Measurements from ENCODE around the gene SORBS2.

GRCh38 chr4:185546335-185546734 lies 265.7 kb downstream of the SORBS2 start:
- no peak for TF ChIP-seq POLR2A (IDR thresholded peaks at IDR 0.05; ENCODE audit: low read depth)
- TF ChIP-seq CTCF (IDR thresholded peaks at IDR 0.05): no peak
- no peak for TF ChIP-seq POLR2AphosphoS5 (IDR thresholded peaks at IDR 0.05)
